Muscle of arm (tissue), 12 donors: ENCODE measurements around the gene FYCO1. TPM values are rescaled to one million over a fixed set of nuclear protein-coding genes. Genes with fewer than 3 reads are reported as not detected.
A peak's percentile ranks its signal among the peaks of the same experiment; 100 is the strongest.

Experiments
- DNase-seq: peaks from one replicate; pipeline ENCODE4 v3.0.0-alpha.2; 2013
- polyA plus RNA-seq, 12 donors: library from polyadenylated mRNA; unstranded; fragments of 120-200 nt; gene quantifications; one replicate each; pipeline ENCODE4 v1.2.1, GENCODE V29; 2013; ENCODE audit not compliant: insufficient read length in 12 of 12

FYCO1 gene
- polyA plus RNA-seq, 12 donors = 20.9 to 44.6 (median 29.6) TPM; not detected in 1

DNA sequence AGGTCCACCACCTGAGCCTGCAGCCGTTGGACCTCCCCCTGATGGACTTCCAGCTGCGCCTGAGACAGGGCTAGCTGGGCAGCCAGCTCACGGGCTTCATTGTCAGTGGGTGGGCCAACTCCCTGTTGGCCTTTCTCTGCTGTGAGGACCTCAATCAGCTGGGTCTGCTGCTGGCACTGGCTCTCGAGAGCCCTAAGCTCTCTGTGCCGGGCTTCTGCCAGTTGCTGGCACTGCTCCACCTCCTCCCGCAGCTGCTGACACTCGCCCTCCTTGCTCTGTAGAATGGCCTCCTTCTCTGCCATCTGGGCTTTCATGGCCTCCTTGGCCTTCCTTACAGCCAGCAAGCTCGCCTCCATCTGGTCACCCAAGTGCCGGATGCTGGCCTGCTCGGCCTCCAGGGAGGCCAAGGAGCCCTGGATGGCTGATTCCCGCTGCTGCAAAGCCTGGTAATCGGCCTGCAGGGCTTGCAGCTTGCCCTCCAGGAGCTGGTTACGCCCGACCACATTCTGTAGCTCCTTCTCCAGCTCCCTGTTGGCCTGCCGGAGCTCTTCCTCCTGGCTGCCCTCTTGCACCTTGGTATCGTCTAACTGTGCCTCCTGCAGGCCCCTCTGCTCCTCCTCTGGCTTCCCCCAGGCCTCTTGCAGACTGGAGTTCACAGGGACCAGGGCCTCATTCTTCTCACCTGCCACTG lies 28.5 kb downstream of the FYCO1 start:
- DNase-seq = peak; percentile 31

DNA sequence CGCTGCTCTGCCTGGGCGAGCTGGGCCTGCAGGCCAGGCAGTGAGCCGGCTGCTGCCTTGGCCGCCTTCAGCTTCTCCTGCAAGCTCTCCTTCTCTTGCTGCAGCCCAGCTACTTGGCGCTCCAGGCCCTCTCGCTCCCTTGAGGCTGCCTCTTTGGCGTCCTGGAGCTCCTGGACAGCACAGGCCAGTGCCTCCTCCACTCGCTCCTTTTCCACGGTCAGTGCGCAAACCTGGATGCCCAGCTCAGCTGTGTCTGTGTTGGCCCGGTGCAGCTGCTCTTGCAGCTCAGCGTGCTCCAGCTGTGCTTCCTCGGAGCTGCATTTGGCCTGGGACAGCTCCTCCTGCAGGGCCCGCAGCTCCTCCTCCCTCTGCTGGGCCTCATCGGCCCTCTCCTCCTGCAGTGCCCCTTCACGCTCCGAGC lies 29.2 kb downstream of the FYCO1 start:
- DNase-seq = peak; percentile 48

- DNase-seq = no peak
These were observed 30.0 kb downstream of the FYCO1 start for GRCh38 chr3:45965653-45966052.

- DNase-seq = no peak
These were observed 30.4 kb downstream of the FYCO1 start for GRCh38 chr3:45965253-45965652.

DNA sequence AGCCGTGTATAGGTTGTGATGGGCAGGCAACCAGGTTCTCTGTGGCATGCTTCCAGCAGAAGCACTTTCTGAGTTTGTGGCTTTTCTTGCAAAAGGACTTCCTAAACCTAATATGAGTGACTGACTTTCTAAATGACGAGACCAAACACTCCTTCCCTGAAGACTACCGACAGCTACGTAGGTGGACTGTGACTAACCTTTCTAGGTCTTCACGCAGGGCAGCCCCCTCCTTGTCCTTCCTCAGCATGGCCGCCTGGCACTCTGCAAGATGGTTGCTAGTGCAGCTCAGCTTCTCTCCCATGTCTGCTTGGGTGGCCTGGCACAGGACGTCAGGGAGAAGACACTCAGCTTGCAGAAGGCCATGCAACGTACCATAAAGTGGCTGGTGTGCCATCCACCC lies 31.5 kb downstream of the FYCO1 start:
- no peak for DNase-seq

DNA sequence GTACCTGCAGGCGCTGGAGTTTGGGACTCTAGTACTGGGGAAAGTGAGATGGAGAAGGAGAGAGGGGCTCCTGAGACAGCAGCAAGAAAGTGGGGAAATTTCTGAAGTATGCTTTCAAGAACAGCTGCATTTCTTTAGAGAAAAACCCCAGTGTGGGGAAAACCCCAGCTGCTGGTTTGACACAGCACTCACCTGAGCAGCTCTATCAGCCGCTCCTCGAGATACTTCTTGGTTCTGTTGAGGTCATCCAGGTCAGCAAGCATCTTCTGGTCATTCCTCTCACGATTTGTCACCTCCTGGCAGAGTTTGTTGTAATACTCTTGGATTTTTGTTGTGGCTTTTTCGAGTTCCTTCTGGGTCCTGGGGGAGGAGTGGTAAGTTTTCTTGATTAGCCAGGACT lies 33.6 kb downstream of the FYCO1 start:
- DNase-seq = no peak

GRCh38 chr3:45960289-45960688 lies 35.3 kb downstream of the FYCO1 start:
- no peak for DNase-seq

- no peak for DNase-seq
These were observed 36.4 kb downstream of the FYCO1 start for GRCh38 chr3:45959201-45959600.

DNA sequence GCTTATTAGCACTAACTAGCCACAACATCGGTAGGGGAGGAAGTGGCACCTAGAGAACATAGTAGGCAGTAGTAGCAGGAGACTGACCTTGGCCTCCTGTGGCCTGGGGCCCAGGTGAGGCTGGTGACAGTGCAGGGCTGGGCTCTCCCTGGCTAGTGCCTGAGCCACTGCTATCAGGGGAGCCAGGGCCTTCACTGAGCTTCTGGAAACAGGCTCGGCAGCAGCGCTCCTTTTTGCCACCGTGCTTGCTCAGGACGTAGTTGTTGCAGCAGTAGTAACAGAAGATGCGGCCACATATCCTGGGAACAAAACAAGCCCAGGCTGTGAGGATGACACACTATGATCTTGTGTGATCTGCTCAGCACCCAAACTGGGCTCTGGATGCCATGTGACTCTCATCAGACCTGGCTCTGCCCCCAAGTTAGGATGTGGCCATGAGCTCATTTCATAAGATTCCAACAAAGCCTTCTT lies 37.3 kb downstream of the FYCO1 start:
- DNase-seq = no peak

DNA sequence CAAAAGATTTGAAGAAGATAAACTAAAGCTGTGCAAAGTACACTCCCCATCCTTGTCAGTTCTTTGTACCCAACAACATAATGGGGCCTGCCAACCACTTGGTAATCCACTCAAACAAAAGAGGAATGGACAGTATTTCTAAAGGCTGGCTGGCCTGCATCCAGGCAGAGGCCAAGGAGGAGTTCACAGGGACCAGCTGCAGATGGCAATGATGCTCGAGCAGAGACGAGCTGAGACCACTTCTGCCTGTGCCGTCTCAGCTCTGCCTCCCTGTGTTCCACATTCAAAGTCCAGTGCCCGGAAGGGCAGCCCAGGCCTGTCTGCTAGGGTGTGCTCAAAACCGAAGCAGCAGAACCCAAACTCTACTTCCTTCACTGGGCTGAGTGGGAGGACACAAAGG lies 38.0 kb downstream of the FYCO1 start:
- DNase-seq = no peak

DNA sequence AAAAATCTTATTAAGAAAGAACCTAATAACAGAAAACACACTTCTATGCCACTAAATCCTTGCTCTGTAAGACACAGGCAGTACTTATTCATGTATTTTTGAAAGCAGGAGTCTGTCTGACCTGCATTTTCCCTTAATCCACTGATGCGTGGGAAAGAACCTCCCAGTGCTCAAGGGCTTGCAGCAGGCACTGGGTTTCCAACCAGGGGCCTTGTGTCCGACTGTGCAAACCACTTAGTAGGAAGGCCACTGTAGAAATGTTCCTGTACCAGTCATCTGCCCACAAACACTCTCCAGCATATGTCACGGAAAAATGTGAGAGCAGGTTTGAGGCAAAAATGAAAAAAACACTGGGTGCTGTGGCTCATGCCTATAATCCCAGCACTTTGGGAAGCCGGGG lies 39.9 kb downstream of the FYCO1 start:
- no peak for DNase-seq

GRCh38 chr3:45955017-45955647 lies 40.5 kb downstream of the FYCO1 start:
- no peak for DNase-seq

DNA sequence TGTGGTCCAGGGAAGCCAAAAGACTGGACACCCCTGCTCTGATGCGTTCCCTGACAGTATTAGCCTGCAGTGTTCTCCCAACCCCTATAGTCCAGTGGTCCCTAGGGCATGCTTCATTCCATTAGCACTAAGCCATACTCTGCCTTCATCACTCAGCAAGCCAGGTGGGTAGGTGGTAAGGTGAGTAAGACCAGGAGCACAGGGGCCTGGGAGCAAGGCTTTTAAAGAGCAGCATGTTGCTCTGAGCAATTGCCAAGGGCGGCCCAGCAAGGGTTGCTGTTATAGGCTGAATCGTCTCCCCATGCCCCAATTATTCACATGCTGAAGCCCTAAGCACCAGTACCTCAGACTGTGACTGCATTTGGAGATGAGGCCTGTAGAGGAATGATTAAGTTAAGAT lies 41.3 kb downstream of the FYCO1 start:
- DNase-seq = no peak

GRCh38 chr3:45953536-45953935 lies 42.1 kb downstream of the FYCO1 start:
- no peak for DNase-seq

- no peak for DNase-seq
These were observed 43.2 kb downstream of the FYCO1 start for GRCh38 chr3:45952456-45952855.

DNA sequence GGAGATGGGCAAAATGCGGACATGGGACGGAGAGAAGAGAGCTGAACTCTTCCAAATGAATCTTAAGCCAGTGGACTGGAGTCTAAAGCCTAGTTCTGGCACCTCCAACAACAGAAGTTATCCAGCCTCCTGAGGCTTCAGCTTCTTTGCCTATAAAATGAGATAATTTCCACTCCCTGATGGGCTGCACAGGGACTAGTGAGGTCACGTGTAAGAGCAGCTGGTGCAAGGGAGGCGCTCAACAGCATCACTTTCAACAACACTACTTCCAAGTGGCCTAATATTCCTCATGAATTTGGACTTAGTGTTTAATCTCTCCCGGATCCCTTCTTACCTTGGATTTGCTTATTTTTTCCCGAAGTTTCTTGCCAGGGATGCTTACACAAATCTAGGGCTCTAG lies 43.7 kb downstream of the FYCO1 start:
- no peak for DNase-seq

DNA sequence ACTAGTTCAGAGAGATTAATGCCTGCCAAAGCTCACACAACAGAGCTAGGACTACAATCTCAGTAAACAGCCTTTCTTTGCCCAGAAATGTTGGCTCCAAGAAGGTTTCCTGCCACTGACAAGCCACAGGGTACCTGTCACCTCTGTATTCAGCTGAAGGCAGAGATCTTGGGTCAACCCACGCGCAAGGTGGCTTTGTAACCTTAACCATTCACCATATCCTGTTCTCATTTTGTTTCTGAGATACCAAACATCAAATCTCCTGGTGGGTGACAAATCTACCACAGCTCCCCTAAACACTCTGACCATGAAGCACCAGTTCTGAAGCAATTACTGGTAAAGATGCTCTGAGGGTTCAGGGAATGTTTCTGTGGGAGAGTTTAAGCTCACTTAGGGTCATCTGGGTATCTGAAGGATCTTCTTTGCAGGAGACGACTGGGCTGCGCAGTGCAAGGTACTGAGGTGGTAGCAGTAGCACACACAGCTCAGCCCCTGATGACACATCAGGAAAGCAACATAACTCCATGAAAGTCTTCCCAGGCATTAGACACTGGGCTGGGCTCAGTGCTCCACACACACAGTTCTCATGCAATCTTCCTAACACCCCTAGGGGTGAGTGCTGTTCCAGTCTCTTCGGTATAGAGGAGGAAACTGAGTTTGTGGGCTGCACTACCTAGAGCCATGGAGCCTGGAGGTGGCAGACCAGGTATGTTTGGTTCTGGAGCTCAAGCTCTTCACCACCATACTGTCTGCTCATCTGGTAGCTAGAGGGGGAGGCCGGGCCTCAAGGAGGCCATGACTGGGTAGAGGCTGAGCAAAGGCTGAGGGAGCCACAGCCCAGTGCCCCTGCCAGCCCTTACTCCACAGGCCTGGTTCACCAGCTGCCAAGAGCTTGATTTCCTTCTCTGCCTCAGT lies 44.7 kb downstream of the FYCO1 start:
- no peak for DNase-seq

- no peak for DNase-seq
These were observed 45.5 kb downstream of the FYCO1 start for GRCh38 chr3:45950131-45950530.

DNA sequence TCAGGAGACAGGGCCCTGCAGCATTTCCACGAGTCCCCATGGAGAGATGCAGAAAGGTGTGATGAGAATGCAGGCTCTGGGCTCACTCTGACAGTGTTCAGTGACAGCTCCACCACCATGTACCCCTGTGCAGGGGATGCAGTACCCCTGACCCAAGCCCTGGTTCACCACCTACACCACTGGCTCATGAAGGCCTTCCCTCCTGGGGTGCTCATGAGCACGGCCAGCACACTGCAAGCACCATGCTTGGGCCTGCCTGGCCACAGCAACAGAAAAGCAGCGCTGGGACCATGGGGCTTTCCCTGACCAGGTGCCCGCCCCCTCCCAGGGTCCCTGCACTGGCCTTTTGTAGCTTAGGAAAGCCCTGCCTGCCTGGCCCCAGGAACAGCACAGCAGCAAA lies 46.2 kb downstream of the FYCO1 start:
- no peak for DNase-seq

GRCh38 chr3:45948881-45949280 lies 46.7 kb downstream of the FYCO1 start:
- no peak for DNase-seq

GRCh38 chr3:45948311-45948781 lies 47.3 kb downstream of the FYCO1 start:
- no peak for DNase-seq

DNA sequence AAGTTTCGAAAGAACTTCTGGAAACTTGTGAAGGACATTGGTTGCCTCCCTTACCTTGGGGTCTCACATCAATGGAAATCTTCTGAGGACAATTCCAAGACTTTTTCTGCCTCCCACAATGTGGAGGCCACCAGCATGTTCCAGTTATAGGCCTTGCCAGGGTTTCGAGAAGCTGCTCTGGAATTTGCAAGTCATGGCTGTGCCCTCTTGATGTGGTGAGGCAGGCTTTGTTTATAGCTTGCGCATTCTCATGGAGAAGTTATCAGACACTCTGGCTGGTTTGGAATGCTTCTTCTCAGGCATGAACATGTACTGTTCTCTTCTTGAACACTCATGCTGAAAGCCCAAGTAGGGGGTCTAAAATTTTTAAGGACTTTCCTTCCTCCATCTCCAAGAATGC lies 48.3 kb downstream of the FYCO1 start:
- DNase-seq = no peak

DNA sequence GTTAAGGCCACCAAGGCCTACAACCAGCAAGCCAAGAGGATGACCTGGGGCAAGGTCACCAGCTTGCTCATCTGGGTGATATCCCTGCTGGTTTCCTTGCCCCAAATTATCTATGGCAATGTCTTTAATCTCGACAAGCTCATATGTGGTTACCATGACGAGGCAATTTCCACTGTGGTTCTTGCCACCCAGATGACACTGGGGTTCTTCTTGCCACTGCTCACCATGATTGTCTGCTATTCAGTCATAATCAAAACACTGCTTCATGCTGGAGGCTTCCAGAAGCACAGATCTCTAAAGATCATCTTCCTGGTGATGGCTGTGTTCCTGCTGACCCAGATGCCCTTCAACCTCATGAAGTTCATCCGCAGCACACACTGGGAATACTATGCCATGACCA lies 48.7 kb downstream of the FYCO1 start:
- no peak for DNase-seq
